T-helper 17 cell (primary cell): ENCODE data around the gene ADSS1. TPM values are rescaled to one million over a fixed set of nuclear protein-coding genes. Genes with fewer than 3 reads are reported as not detected.

Experiments used
- ATAC-seq: fragments of 150-1000 bp; cut with Tn5 transposase; 2 replicates; pipeline ENCODE4 v1.10.0; 2021; ENCODE audit warnings: mild to moderate bottlenecking, moderate library complexity
- DNase-seq, 3 donors: peaks; one replicate each; pipeline versions ENCODE4 v3.0.0 to v3.0.0-alpha.2; 2020 to 2021
- H3K9me3 ChIP-seq: one replicate; pipeline ENCODE4 v1.7.0; 2013; ENCODE audit warnings: low read length, mild to moderate bottlenecking; ENCODE audit not compliant: control insufficient read depth, poor library complexity, severe bottlenecking
- H3K27ac Mint-ChIP-seq: one replicate; pipeline ENCODE4 v1.8.0; 2022; ENCODE audit warnings: mild to moderate bottlenecking, moderate library complexity, mixed read lengths
- H3K27me3 Mint-ChIP-seq: one replicate; pipeline ENCODE4 v1.8.0; 2022; ENCODE audit warnings: mixed read lengths
- H3K36me3 Mint-ChIP-seq: one replicate; pipeline ENCODE4 v1.8.0; 2022; ENCODE audit warnings: low read depth, mixed read lengths
- H3K4me1 Mint-ChIP-seq: one replicate; pipeline ENCODE4 v1.8.0; 2022; ENCODE audit warnings: mild to moderate bottlenecking, mixed read lengths
- H3K4me3 Mint-ChIP-seq: one replicate; pipeline ENCODE4 v1.8.0; 2022; ENCODE audit warnings: mild to moderate bottlenecking, moderate library complexity, mixed read lengths
- total RNA-seq, 4 donors: library from RNA in 2 of 4; stranded (reverse) in 2 of 4; gene quantifications; one replicate each; pipeline ENCODE4 v1.2.3 and lab custom pipeline; 2022 to 2026

ADSS1 gene
- total RNA-seq, 2 donors from 2014 or later = 2.4 to 2.9 TPM

DNA sequence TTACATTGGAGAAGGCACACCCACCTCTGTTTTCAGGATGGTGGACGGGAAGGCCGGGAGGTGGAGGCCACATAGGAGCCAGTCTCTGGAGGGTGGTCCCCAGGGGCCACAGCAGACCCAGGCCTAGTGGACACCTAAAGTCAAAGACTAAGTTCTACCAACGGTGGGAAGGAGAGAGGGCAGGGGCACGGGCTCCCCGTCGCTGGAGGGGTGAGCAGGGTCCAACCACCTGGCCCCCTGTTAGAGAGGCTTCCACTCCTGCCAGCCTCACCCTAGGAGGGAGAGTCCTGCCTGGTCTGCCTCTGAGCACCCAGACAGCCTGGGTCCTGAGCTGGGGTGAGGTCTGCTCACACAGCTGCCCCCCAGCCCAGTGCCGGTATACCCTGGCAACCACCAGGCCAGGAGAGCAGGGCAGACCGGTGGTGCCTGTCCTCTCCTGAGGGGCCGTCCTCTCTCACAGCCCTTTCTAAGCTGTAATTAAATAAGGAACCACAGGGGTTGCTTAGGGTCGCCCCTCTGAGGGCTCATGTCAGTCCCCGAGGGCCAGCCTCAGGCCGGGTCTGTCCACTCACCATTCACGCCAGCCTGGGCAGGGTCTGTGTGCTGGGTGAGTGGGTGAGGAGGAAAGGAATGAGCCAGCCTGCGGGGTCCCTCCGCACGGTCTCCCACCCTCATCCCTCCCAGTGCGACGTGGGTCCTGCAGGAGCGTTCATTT lies 32.3 kb upstream of the ADSS1 start:
- no peaks in the 10 kb centered on the region for H3K36me3 Mint-ChIP-seq
- H3K27ac Mint-ChIP-seq = peak overlapping the region; percentile 74
- H3K27me3 Mint-ChIP-seq = no peaks in the 10 kb centered on the region
- peak overlapping the region; percentile 87 for H3K4me3 Mint-ChIP-seq
- ATAC-seq (no peak), DNase-seq (no peak)
- H3K4me1 Mint-ChIP-seq = peaks cover 26% of the 10 kb centered on the region
- no peaks in the 10 kb centered on the region for H3K9me3 ChIP-seq

DNA sequence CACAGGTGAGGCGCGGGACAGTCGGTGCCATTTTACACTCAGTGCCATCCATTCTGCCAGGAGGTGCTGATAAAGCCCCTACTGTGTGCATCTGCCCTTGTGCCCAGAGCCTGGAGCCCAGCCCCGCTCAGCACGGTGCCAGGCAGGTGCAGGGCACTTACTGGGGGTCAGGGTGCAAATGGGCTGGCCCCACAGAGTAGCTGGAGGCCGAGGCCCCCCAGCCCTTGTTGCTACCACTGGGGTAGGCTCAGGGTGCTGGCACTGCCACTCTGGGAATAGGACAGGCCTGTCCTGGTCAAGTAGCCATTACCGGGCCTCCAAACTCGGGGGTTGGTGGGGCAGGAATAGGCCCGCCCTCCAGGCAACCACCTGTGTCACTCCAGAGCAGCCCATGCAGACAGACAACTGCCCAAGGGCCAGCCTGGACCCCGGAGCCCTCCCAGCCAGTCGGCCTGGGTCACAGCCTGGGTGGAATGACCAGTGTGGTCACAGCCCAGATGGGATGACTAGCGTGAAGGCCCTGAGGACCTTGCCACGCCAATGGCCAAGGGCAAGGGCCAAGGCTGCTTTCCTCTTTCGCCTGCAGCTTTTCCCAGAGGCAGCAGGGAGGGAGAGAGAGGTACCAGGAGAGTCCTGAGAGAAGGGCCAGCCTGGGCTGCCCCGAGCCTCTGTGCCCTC lies 31.6 kb upstream of the ADSS1 start:
- H3K4me3 Mint-ChIP-seq = no peak overlapping the region
- no peaks in the 10 kb centered on the region for H3K27me3 Mint-ChIP-seq
- H3K4me1 Mint-ChIP-seq = peaks cover 21% of the 10 kb centered on the region
- no peaks in the 10 kb centered on the region for H3K36me3 Mint-ChIP-seq
- DNase-seq (no peak), ATAC-seq (no peak)
- no peaks in the 10 kb centered on the region for H3K9me3 ChIP-seq
- peak overlapping the region; percentile 74 for H3K27ac Mint-ChIP-seq

DNA sequence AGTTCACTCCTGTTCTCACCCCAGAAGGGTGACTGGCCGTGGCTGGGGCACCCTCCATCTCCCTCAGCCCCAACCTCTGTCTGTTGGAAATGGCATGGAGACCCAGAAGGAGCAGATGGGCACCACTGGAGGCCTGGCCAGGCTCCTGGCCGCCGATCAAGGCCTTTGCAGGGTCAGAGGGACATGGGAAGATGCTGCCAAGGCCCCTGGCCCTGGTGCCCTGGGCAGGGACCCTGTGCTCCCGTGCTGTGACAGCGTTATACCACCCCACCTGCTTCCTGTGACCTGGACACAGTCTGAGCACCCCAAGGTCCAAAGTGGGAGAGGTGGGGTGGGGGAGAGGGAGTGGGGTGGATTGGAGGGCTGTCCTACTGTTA lies 31.1 kb upstream of the ADSS1 start:
- DNase-seq = no peak
- no peak for ATAC-seq
- Mint-ChIP-seq H3K36me3 (no peaks in the 10 kb centered on the region), H3K27me3 (no peaks in the 10 kb centered on the region), H3K4me3 (peak overlapping the region; percentile 60), H3K27ac (no peak overlapping the region), H3K4me1 (peaks cover 17% of the 10 kb centered on the region)
- H3K9me3 ChIP-seq = no peaks in the 10 kb centered on the region

DNA sequence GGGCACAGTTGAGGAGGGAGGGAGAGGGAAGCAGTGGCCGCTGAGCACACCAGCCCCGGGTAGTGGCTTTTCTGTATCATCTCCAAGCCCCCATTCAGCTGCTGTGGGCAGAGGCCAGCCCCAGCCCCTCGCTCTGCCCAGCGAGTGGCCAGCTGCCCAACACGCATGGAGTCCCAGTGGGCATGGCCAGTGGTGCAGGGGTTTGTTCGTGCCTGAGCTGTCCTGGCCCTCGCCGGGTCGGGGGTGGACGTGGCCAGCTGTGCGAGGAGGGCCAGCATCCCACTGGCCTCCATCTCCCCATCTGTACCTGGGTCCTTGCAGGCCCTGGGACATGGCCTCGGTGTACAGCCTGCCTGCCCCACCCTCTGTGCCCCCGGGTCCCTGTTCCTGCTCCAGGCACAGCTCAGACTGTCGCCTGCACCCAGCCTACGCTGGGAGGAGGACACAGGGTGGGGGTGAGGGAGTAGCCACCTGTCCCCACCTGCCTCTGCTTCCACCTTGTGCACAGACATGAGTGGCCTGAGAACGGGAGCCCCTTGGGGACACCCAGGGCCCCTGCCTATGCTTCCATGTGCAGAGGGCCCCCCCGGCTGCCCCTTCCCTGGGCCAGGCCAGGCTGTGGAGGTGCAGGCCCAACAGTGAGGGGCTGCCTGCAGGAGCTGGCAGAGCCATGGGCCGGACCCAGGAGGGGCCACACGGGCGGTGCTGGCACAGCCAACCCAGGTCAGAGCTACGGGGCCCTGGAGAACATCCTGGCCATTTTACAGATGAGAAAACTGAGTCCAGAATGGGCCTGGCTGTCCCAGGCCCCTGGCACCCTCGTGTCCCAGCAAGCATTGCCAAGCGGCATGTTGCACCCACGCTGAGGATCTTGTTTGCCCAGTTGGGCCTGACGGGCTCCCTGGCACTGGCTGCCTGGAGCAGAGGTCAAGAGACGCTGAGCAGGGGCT lies 30.3 kb upstream of the ADSS1 start:
- Mint-ChIP-seq H3K36me3 (no peaks in the 10 kb centered on the region), H3K27me3 (no peaks in the 10 kb centered on the region), H3K27ac (peak overlapping the region; percentile 88), H3K4me3 (peak overlapping the region; percentile 60), H3K4me1 (peaks cover 17% of the 10 kb centered on the region)
- ATAC-seq (no peak), DNase-seq (no peak)
- H3K9me3 ChIP-seq = no peaks in the 10 kb centered on the region

DNA sequence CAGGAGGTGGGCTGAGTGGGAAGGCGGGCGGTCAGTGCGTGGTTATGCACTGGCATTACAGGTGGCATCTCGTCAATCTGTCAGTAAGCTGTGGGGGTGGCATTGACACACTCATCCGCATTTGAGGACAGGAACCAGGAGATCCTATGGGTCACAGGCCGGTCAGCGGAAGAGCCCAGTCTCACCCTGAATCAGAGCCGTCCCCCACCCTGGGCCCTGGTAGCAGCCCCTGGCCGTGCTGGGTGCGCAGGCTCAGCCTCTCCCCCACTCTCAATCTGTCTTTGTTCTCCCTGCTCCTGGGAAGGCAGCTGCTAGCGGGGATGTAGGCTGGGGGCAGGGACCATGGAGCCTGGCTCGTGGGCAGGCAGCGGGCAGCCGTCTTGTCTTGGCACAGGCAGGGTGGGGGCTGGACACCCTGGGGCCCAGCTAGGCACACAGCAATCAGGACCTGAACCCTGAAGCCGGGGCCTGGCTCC lies 29.5 kb upstream of the ADSS1 start:
- DNase-seq (no peak), ATAC-seq (no peak)
- H3K4me1 Mint-ChIP-seq = peaks cover 17% of the 10 kb centered on the region
- H3K4me3 Mint-ChIP-seq = peak overlapping the region; percentile 80
- no peaks in the 10 kb centered on the region for H3K27me3 Mint-ChIP-seq
- H3K9me3 ChIP-seq = no peaks in the 10 kb centered on the region
- H3K36me3 Mint-ChIP-seq = no peaks in the 10 kb centered on the region
- peak overlapping the region; percentile 88 for H3K27ac Mint-ChIP-seq

DNA sequence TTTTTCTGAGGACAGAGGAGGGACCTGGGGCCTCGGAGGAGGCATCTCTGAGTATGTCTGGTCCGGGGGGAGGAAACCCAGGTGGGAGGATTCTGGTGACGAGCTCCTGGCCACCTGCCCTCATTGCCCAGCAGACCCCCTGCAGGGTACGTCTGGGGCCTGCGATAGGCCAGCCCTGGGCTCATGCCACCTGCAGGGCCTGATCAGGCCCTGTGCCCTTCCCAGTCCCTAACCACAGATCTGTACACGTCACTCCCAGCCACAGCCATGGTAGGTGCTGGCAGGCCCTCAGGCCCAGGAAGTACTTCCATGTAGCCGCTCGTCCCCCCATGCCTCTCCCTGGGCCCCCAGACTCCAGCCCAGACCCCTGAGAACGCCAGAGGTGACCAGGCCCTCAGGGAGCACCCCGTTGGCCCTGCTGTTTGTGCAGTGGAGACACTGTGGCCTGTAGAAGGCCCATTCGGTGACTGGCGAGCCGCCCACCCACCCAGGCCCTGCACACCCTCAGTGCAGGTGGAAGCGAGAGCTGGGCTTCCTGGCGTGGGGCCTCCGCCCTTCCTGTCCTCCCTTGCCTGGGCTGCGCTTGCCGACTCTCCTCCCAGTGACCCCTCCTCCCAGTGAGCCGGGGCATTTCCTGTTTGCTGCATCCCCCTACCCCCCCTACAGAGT lies 28.9 kb upstream of the ADSS1 start:
- peaks cover 17% of the 10 kb centered on the region for H3K4me1 Mint-ChIP-seq
- peak in 1 of 3 donors; percentile 36 for DNase-seq
- no peaks in the 10 kb centered on the region for H3K27me3 Mint-ChIP-seq
- H3K27ac Mint-ChIP-seq = peak overlapping the region; percentile 88
- H3K9me3 ChIP-seq = no peaks in the 10 kb centered on the region
- H3K36me3 Mint-ChIP-seq = no peaks in the 10 kb centered on the region
- peak; percentile 86 for ATAC-seq
- H3K4me3 Mint-ChIP-seq = peak overlapping the region; percentile 80

DNA sequence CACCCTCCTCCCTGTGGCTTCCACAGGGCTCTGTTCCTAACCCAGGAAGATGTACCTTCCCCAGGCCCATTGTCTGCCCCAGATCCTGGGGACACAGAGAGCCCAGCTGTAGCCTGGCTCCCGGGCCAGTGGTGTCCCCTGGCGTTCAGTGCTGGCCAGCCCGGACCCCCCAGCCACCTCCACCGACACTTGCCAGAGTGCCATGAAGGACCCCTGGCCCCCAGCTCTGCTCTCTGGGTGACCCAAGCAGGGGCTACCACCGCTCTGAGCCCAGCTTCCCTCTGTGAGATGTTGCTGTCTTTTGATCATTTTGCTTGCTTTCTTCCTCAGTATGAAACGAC lies 28.4 kb upstream of the ADSS1 start:
- ATAC-seq (no peak), DNase-seq (no peak)
- H3K36me3 Mint-ChIP-seq = no peaks in the 10 kb centered on the region
- H3K27me3 Mint-ChIP-seq = no peaks in the 10 kb centered on the region
- H3K27ac Mint-ChIP-seq = peak overlapping the region; percentile 88
- peaks cover 17% of the 10 kb centered on the region for H3K4me1 Mint-ChIP-seq
- H3K9me3 ChIP-seq = no peaks in the 10 kb centered on the region
- H3K4me3 Mint-ChIP-seq = peak overlapping the region; percentile 80

DNA sequence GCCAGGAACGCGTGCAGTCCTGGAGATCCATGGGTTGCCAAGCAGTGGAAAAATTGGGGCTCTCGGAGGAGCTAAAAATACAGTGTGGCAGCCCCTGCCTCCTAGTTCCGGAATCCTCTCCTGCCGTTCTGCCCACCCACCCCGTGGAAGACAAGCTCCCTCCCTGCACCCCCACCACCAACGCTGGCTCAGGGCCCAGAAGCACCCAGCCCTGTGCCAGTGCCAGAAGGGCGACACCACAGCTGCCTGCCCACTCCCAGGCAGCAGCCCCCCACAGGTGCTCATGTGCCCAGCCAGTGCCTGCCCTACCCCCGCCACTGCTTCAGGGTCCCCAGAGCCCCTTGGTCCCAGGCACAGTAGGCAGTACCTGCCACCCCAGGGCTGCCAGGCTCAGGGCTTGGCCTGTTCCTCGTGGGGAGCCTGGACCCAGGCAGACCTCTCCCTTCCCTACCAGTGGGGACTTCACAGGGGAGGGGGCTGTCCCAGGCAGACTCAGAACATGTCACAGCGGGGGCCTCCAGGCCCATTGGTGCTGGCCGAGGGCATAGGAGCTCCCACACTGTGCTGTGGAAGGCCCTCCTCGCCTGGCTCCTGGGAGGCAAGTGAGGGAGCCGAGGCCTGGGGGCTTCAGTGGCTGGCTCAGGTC lies 27.2 kb upstream of the ADSS1 start:
- H3K27me3 Mint-ChIP-seq = no peaks in the 10 kb centered on the region
- H3K4me1 Mint-ChIP-seq = peaks cover 17% of the 10 kb centered on the region
- no peaks in the 10 kb centered on the region for H3K36me3 Mint-ChIP-seq
- H3K4me3 Mint-ChIP-seq = no peak overlapping the region
- no peak for ATAC-seq
- no peaks in the 10 kb centered on the region for H3K9me3 ChIP-seq
- DNase-seq = no peak
- H3K27ac Mint-ChIP-seq = peak overlapping the region; percentile 88

DNA sequence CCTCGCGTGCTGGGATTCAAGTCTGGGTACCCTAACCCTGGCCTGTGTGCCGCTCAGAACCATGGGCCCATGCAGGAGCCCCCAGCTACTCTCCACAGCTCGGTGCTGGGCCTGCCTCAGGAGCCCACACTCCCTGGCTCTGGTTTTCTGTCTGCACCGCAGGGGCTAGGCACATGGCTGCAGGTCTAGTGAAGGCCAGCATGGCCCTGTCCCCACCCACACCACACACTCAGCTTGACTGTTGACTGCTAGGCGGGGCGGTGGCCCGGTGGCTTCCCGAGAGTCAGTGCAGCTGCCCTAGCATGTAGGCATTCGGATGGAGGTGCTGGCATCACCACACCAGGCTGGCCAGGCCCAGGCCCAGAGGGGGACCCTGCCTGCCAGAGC lies 26.7 kb upstream of the ADSS1 start:
- peaks cover 17% of the 10 kb centered on the region for H3K4me1 Mint-ChIP-seq
- H3K27me3 Mint-ChIP-seq = no peaks in the 10 kb centered on the region
- H3K4me3 Mint-ChIP-seq = no peak overlapping the region
- H3K36me3 Mint-ChIP-seq = no peaks in the 10 kb centered on the region
- no peak for DNase-seq
- H3K27ac Mint-ChIP-seq = peak overlapping the region; percentile 74
- H3K9me3 ChIP-seq = no peaks in the 10 kb centered on the region
- ATAC-seq = no peak

DNA sequence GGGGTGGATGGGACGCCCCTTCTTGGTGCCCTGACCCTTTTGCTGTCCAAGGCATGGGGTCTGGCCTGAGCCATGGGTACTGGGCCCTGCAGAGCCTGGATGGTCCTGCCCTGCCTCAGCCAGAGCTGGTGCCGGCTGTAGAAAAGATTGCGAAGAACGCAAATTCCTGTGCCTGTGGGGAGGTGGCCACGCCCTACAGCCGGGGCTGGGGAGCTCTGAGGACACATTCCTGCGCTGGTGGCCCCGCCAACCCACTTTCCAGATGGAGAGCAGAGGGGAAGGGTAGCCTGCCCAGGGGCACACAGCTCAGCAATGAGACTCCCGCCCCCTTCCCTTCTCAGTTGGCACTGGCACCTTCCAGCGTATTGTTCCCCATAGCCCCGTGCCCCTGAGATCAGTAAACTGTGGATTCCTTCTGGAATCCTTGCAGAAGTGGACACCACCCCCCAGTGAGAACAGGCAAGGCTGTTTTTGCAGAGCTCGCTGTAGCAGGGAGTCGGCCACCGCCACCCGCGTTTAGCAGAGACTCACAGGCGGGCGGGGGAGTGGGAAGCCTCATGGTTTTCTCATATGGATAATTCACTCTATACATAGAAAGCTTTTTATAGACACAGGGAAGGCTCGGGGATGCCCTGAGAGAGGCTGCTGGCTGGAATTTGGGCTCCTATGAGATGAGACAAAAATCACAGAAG lies 26.0 kb upstream of the ADSS1 start:
- H3K4me1 Mint-ChIP-seq = peaks cover 17% of the 10 kb centered on the region
- ATAC-seq (no peak), DNase-seq (no peak)
- H3K27ac Mint-ChIP-seq = peak overlapping the region; percentile 74
- H3K4me3 Mint-ChIP-seq = no peak overlapping the region
- no peaks in the 10 kb centered on the region for H3K9me3 ChIP-seq
- no peaks in the 10 kb centered on the region for H3K36me3 Mint-ChIP-seq
- H3K27me3 Mint-ChIP-seq = no peaks in the 10 kb centered on the region

DNA sequence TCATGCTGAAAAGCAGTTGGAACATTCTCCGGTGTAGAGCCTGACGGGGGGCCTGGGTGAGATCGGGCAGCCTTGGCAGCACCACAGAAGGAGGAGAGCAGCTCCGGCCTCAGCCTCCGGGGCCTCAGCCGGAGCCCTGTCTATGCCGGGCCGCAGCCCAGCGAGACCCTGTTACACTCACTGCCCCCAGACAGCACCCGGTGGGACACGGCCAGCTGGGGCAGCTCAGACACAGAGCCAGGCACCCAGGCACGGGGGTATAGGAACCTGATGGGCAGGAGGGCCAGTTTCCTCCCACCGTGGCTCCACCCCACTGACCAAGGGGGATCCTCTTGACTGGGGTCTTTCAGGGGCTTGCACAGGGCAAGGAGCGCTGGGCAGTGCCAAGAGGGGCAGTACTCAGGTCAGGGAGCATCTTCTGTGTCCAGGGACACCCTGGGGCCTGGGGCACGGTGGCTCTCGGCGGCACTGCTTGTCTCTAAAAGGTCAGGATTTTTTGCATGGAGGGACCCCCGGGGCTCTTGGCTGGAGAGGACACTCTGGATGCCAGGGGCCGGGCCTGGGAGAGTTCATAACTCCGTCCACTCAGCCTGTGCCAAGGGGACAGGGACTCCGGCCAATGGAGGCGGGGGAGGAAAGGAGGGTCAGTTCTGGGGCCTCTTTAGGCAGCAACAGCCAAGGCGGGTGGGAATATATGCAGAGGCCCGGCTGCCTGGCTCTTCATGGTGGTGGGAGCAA lies 25.2 kb upstream of the ADSS1 start:
- DNase-seq = no peak
- peak overlapping the region; percentile 74 for H3K27ac Mint-ChIP-seq
- no peaks in the 10 kb centered on the region for H3K27me3 Mint-ChIP-seq
- no peak overlapping the region for H3K4me3 Mint-ChIP-seq
- peaks cover 17% of the 10 kb centered on the region for H3K4me1 Mint-ChIP-seq
- H3K9me3 ChIP-seq = no peaks in the 10 kb centered on the region
- no peaks in the 10 kb centered on the region for H3K36me3 Mint-ChIP-seq
- no peak for ATAC-seq

DNA sequence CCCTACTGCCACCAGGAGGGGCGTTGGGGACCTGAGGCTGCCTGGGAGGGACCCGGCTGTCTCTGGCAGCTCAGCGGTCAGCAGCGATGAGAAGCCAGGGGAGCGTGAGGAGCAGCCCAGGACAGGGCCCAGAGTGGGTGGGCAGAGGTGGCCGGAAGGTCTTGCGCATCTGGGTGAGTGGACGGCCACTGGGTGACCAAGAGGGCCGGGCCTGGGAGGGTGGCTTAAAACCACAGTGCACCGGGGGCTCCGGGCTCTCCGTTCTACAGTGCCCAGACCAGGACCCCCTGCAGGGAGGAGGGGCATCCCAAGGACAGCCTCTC lies 24.6 kb upstream of the ADSS1 start:
- Mint-ChIP-seq H3K4me3 (no peak overlapping the region), H3K27me3 (no peaks in the 10 kb centered on the region), H3K4me1 (peaks cover 13% of the 10 kb centered on the region), H3K36me3 (no peaks in the 10 kb centered on the region), H3K27ac (peak overlapping the region; percentile 74)
- ATAC-seq (no peak), DNase-seq (no peak)
- H3K9me3 ChIP-seq = no peaks in the 10 kb centered on the region
